Left renal cortex interstitium (tissue), 4 donors: Measurements from ENCODE around the gene CSE1L. TPM values are rescaled to one million over a fixed set of nuclear protein-coding genes. Genes with fewer than 3 reads are reported as not detected.
"Not testable (repeated sequence)": the region's sequence is repeated elsewhere in the genome, so short reads cannot be mapped to it uniquely, and the experiment has no call there.

Experiments used
- DNase-seq, 4 donors: peaks; one replicate each; pipeline ENCODE4 v3.0.0-alpha.2; 2013; ENCODE audit warnings: low read depth in 4 of 4, low spot score in 2 of 4, missing footprints in 1 of 4
- polyA plus RNA-seq, 4 donors: library from polyadenylated mRNA; unstranded; fragments of 120-200 nt; gene quantifications; one replicate each; pipeline ENCODE4 v1.2.1, GENCODE V29; 2013; ENCODE audit not compliant: insufficient read length in 4 of 4

CSE1L gene
- polyA plus RNA-seq, 4 donors: 94.6 to 113 (median 105) TPM

DNA sequence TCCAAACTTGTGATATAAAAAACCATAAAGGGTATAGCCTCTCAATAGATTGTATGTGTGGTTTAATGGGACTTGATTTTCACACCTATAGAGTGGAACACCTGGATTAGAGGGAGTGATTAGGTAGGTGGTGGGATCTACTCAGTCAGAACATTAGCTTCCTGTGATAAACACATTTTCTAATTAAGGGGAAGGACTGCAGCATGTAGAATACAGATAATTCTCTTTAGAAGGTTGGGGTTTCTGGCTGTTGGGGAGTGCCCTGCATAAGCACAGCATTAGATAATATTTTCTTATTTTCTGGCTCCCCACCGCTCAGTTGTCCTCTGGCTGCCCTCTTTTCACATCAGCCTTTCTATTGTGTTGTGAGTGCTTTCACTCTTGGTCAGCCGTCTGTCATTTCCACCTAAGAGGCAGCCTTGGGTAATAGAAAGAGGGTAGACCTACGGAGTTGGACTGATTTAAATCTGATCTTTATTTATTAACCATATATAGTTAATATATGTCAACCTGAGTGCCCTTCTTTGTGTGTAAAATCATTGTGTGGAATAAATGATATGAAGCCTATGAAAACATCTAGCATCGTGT lies 8.0 kb downstream of the CSE1L start:
- no peak for DNase-seq

DNA sequence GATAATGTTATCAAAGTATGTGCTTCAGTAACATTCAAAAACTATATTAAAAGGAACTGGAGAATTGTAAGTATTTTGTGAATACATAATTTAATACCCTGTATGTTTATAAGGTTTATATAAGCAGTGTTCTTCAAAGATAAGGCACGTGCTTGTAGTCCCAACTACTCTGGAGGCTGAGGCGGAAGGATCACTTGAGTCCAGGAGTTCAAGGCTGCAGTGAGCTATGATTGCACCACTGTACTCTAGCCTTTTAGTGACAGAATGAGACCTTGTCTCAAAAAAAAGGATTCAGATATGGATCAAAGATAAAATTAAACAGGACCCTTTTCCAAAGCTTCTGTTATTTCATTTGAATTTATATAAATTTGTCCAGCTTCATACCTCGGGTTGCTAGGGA lies 17.2 kb downstream of the CSE1L start:
- DNase-seq: no peak

DNA sequence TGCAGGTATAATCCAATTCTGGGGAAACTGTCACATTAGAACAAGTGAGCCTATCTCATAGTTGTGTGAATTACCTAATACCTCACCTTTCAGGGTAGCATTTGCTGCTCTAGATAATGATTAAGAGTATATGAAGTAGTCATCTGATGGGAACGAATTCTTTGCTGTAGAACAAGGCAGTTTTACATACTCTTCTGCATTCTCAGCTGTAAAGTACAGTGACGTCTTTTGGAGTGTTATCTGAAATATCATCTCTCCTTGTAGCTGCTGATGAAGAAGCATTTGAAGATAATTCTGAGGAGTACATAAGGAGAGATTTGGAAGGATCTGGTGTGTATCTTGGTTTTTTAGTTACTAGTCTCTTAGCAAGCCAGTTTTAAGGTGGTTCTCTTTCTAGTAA lies 28.4 kb downstream of the CSE1L start:
- DNase-seq: no peak

DNA sequence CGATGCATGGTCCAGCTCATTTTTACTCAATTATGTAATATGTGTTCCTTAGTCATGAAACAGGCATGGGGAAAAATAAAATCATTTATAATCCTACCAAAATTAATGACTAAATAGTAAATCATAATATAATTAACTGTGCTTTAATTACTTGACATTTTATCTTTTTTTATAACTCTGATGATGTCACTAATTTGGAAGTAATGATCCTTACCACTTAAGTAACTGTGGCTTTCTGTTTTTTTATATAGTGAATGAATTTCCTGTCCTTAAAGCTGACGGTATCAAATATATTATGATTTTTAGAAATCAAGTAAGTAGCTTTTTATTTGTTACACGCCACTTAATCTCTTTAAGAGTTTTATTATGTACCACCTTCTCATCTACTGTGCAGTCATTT lies 32.2 kb downstream of the CSE1L start:
- no peak for DNase-seq

DNA sequence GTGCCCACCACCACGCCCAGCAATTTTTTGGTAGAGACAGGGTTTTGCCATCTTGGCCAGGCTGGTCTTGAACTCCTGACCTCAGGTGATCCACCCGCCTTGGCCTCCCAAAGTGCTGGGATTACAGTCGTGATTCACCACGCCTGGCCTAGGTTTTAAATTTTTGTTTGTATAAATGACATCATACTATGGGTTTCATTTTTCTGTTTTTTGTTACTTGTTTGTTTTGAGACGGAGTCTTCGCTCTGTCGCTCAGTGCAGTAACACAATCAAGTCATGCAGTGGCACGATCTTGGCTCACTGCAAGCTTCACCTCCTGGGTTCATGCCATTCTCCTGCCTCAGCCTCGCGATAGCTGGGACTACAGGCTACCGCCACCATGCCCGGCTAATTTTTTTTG lies 36.2 kb downstream of the CSE1L start:
- not testable (repeated sequence) for DNase-seq

DNA sequence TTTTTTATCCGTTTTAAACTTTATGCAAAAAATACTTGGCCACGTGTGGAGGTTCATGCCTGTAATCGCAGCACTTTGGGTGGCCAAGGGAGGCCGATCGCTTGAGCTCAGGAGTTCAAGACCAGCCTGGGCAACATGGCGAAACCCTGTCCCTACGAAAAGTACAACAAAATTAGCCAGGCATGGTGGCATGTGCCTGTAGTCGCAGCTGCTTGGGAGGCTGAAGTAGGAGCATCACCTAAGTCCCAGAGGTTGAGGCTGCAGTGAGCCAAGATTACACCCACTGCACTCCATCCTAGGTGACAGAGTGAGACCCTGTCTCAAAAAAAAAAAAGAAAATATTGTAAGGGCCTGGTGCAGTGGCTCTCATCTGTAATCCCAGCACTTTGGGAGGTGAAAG lies 45.0 kb downstream of the CSE1L start:
- no peak for DNase-seq

DNA sequence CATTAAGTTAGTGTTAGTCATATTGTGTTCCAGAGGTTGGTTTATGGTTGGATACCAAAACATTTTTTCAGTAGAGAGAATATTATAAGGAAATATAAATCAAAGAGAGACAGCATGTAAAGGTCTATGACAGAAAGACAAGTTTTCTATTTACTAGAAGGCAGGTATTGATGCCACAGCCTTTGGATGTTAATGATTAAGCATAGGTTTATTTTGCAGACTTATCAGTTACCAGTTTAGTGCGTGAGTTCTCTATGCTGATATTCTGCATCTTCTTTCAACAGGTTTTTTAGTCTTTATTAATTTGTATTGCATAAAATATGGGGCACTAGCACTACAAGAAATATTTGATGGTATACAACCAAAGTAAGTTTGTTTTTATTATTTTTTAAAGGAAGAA lies 45.6 kb downstream of the CSE1L start:
- no peak for DNase-seq

DNA sequence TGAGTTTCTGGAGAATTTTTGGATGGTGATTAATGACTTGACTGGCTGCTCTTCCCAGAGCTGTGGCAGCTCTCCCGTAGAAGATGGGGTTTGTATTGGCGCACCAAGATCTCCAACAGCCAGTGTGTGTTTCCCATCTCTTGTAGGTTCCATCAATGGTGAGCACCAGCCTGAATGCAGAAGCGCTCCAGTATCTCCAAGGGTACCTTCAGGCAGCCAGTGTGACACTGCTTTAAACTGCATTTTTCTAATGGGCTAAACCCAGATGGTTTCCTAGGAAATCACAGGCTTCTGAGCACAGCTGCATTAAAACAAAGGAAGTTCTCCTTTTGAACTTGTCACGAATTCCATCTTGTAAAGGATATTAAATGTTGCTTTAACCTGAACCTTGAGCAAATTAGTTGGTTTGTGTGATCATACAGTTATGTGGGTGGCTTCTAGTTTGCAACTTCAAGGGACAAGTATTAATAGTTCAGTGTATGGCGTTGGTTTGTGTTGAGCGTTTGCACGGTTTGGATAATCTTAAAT lies 50.2 kb downstream of the CSE1L start:
- no peak for DNase-seq

DNA sequence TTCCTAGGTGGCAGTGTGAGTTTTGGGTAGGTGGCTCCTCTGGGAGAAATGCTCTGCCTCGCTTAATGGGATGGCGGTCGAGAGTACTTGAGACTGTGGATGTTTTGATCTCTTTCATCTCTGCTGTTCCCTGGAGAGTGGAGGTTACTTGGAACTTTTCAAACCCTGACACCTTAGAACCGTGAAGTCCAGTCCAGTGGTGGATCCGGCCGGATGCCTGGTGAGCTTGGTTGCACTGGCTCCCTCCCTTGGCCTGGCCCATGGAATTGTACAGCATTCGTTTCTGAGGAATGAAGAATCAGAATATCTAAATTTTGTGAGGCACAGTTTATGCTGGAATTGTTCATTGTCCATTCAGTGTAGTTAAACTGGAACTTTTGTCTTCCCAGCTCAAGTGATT lies 51.0 kb downstream of the CSE1L start:
- DNase-seq: no peak

DNA sequence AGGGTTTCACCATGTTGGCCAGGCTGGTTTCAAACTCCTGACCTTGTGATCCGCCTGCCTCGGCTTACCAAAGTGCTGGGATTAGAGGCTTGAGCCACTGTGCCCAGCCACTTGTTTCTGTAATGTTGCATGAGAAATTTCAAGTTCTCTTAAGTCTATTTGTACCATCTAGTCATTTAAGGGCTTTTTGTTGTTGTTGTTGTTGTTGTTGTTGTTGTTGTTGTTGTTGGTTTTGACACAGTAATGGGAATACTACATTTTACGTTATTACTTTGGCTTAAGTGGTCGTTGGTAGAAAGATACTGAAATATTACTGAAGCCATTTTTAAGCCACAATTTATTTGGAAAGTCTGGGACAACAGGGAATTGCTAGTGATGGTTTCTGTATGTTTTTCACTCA lies 52.0 kb downstream of the CSE1L start:
- DNase-seq: no peak

DNA sequence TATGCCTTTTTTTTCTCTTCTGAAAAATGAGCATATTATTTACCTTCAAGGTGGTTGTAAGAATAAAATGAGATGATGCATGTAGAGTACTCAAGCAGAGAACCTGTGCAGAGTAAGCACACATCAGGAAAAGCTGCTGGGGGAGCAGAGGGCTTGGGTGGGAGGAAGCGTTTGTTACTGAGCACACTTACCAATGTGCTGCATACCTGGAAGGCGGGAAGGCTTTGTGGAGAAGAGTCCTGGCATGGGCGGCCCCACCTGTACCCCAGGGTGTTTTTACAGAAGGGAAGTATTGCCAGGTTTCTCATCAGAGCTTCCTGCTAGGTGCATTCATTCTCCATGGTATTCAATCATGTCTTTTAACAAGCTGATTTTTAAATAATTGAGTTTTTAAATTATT lies 52.9 kb downstream of the CSE1L start:
- DNase-seq: no peak

DNA sequence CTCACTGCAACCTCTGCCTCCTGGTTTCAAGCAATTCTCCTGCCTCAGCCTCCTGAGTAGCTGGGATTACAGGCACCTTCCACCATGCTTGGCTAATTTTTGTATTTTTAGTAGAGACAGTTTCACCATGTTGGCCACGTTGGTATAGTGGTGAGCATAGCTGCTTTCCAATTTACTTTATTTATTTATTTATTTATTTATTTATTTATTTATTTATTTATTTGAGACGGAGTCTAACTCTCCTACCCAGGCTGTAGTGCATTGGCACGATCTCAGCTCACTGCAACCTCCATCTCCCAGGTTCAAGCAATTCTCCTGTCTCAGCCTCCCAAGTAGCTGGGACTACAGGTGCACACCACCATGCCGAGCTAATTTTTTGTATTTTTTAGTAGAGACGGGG lies 54.2 kb downstream of the CSE1L start:
- DNase-seq: not testable (repeated sequence)

DNA sequence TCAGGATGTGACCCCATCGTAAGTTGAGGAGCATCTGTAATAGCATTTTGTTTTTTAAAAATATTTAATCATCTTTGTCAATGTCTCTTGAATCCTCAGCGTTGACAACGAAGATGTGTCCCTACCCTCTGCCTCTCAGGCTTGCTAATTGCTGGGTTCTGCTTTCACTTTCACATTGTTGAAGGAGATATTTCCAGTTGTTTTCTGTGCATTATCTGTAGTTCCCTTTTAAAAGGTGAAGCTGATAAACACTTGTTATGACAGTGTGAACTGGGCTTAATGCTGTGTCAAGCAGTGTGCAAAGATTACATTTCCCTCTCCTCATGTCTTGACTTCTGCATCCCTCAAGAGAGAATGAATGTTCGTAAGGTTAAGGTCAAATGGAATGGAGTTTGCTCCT lies 54.9 kb downstream of the CSE1L start:
- DNase-seq: no peak

DNA sequence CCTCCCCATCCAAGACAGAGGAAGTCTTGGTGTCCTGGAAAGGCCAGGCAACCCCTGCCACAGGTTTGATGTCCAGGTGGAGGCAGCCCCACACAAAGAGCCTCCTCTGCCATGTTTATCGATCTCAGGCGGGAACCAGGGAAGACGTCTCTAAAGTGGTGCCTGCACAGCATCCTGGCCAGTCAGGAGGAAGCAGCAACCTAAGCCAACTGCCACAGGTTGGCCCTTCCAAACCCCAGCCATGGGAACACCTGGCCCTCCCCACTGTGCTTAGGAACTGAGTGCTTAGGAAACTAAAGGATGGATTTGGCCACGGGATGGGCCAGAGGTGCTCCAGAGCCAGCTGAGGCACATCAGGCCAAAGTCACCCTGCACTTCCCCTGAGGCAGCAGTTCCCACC lies 56.9 kb downstream of the CSE1L start:
- no peak for DNase-seq

DNA sequence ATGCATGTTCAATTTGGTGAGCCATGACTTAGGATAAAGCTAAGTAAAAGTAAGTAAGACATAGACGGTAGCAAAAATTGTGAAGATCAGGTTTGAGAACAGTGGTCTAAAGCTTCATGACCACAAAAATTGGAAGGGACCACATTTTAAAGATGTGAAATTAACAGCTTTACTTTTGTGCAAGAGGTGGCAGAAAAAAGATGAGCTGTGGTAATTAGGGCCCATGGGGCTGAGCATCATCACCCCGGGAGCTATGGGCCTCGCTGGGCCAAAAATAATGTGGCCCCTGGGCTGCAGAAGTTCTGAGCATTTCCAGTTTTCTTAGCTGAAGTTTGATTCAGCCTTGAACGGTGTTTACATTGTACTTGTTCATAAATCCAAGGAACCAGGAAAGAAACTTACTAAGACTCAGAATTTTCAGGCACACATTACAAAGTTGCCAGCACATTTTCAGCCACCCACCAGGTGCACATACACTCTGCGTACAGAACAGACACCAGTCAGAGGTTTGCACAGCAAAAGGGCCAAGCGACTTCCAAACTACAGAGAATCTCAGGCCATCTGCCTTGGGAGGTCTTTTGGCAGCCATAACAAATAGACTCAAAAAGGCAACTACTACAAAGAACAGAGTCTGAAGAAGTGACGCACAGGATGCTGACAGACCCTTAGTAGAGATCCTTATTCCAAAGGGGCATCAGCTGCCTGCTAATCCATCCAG lies 57.7 kb downstream of the CSE1L start:
- no peak for DNase-seq

DNA sequence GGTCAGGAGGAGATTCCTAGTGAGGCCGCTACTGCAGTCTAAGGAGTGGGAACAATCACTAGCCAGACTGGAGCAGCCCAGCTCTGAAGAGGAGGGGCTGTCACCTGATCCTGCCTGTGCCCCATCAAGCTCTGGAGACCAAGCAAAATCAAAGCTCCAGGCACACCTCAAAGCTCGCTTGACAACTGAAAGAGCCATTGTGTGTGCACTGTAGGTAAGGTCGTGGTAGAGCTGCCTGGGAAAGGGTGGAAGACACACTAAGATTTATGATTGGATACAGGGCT lies 58.2 kb downstream of the CSE1L start:
- DNase-seq: no peak

DNA sequence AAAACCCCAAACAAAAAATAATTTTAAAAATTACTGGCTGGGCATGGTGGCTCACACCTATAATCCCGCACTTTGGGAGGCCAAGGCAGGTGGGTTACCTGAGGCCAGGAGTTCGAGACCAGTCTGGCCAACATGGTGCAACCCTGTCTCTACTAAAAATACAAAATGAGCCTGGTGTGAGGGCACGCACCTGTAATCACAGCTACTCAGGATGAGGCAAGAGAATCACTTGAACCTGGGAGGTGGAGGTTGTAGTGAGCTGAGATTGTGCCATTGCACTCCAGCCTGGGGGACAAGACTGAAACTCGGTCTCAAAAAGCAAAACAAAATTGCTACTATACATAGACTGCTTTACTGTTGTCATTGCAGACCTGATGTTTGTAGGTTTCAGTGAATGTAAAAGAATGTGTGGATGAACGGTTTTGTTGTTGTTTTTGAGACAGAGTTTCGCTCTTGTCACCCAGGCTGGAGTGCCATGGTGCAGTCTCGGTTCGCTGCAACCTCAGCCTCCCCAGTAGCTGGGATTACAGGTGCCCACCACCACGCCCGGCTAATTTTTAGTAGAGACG lies 59.0 kb downstream of the CSE1L start:
- DNase-seq: not testable (repeated sequence)

DNA sequence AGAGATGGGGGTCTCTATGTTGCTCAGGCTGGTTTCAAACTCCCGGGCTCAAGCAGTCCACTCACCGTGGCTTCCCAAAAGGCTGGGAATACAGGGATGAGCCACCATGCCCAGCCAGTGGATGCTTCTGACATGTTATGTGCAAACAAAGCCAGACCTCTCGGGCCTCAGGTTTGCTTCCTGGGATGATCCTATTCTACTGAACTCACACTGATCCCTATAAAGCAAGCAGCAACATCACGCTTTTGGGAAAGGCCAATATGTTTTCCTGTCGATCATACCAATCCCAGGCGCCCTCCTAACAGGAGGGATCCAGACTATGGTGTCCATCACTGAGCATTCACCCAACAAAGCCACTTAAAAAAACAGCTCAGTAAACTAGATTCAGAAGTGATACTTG lies 60.2 kb downstream of the CSE1L start:
- no peak for DNase-seq

DNA sequence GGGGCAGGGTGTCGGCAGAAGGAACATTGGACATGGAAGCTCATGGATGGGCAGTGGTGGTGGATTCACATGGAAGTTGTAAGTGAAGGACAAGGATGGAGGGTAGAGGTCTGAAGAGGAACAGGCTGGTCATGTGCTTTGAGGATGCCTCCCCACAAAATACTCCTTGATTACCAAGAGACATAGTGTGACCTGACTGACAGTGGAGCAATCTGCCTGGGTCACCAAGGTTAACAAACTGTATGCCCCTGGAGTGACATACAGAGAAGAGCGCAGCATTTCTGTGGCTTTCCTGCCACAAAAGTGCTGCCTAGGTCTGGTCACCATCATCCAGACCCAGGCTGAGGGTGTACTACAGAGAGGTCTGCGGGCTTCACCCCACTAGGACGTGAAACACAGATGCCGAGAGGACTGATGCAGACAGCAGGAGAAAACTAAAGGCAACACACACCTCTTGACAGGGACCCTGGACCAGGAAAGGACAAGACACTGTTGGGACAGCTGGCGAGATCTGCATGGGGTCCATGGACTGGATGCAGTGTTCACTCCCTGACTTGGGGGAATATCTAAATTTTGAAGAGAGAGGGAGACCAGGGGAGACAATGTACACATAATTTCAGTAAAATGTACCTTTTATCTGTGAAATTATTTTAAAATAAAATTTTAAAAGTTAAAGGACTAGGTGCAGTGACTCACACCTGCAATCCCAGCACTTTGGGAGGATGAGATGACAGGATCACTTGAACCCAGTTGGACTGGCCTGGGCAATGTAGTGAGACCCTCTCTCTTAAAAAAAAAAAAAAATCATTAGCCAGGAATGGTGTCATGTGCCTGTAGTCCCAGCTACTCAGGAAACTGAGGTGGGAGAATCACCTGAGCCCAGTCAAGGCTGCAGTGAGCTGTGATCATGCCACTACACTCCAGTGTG lies 64.9 kb downstream of the CSE1L start:
- DNase-seq: no peak

DNA sequence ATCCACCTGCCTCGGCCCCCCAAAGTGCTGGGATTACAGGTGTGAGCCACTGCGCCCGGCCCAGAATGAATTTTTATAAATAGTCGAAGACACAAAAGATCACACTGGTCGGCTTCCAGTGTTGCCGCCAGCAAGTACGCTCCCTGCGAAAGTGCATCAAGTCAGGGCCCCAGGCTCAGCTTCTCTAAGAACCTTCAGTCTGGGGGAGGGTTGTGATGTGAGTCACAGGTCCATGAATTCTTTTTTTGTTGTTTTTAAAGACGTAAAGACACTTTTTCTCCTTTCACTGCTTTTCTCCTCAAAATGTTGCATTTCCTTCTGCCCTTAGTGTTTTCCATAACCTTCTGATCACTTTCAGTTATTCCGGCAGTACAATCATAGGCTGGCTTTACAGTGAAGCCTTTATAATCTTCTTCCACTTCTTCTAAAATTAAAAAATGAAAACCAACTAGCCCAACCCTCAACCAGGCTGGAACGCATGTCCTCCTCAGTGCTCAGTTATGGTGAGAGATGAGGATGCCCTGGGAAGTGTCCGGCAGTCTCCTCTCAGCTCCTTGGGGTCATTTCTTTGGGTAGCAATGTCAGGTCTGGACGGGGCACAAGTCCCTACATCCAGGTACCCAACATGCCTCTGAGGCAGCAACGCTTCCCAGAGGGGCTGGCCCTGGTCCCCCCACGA lies 66.6 kb downstream of the CSE1L start:
- DNase-seq: no peak

DNA sequence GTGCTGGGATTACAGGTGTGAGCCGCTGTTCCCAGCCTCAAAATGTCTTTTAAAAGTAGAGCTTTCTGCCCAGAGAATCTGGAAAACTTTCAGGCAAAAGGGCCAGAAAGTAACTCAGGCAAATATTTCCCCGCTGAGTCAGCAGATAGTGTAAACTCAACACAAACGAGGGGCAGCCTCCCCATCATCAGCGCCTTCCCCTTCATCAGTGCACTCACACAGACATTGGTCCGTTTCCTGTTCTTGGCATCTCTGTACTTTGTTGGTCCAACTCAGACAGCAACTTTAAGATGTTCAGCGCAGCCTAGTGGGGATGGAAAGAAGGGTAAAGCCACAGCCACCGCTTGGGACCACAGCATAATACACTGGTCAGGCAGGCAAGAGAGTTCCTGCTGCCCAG lies 69.5 kb downstream of the CSE1L start:
- DNase-seq: no peak
